Duodenal mucosa (tissue), 2 donors: ENCODE results near the gene ADCY6.

ENCODE experiments used
- H3K27ac ChIP-seq: one replicate; pipeline ENCODE4 v1.7.0; 2013; ENCODE audit warnings: low read depth, low read length
- H3K27me3 ChIP-seq, 2 donors: one replicate each; pipeline ENCODE4 v1.7.0; 2013; ENCODE audit warnings: low read length in 2 of 2, control low read depth in 1 of 2; ENCODE audit not compliant: insufficient read depth in 2 of 2, control insufficient read depth in 1 of 2
- H3K36me3 ChIP-seq, 2 donors: one replicate each; pipeline ENCODE4 v1.7.0; 2013; ENCODE audit warnings: low read length in 2 of 2, control low read depth in 1 of 2; ENCODE audit not compliant: insufficient read depth in 2 of 2, control insufficient read depth in 1 of 2
- H3K4me1 ChIP-seq, 2 donors: one replicate each; pipeline ENCODE4 v1.7.0; 2013; ENCODE audit warnings: low read length in 2 of 2, control low read depth in 1 of 2; ENCODE audit not compliant: insufficient read depth in 2 of 2, control insufficient read depth in 1 of 2
- H3K4me3 ChIP-seq, 2 donors: one replicate each; pipeline ENCODE4 v1.7.0; 2013; ENCODE audit warnings: low read length in 2 of 2, low read depth in 1 of 2
- H3K9ac ChIP-seq, 2 donors: one replicate each; pipeline ENCODE4 v1.7.0; 2013; ENCODE audit warnings: low read length in 2 of 2, low read depth in 1 of 2
- H3K9me3 ChIP-seq, 2 donors: one replicate each; pipeline ENCODE4 v1.7.0; 2013; ENCODE audit warnings: low read length in 2 of 2, control low read depth in 1 of 2; ENCODE audit not compliant: control insufficient read depth in 1 of 2

The ADCY6 gene

GRCh38 chr12:48788854-48789775 is at the start of gene ADCY6:
ADCY6 (minus strand) TSS chr12:48789089; CDS start chr12:48783434, 5,655 bp downstream.
- peak within 1 kb of the TSS; percentile 84 for H3K27ac ChIP-seq
- peaks cover 18 to 24% of the 10 kb centered on the region in 2 donors for H3K4me1 ChIP-seq
- no peaks in the 10 kb centered on the region for H3K27me3 ChIP-seq
- no peaks in the 10 kb centered on the region for H3K9me3 ChIP-seq
- no peaks in the 10 kb centered on the region for H3K36me3 ChIP-seq
- peak within 1 kb of the TSS; percentile 68 to 79 for H3K9ac ChIP-seq
- H3K4me3 ChIP-seq: peak within 1 kb of the TSS; percentile 81 to 84

- no peak overlapping the region for H3K4me3 ChIP-seq
- no peaks in the 10 kb centered on the region for H3K4me1 ChIP-seq
- H3K9me3 ChIP-seq: no peaks in the 10 kb centered on the region
- H3K36me3 ChIP-seq: peaks cover 48 to 68% of the 10 kb centered on the region in 2 donors
- H3K27ac ChIP-seq: no peak overlapping the region
- no peak overlapping the region for H3K9ac ChIP-seq
- no peaks in the 10 kb centered on the region for H3K27me3 ChIP-seq
Measured at GRCh38 chr12:48838048-48838447, 49.2 kb upstream of the ADCY6 start.

GRCh38 chr12:48832321-48833060 is 43.6 kb upstream of the ADCY6 start:
- Histone ChIP-seq H3K9ac (no peak overlapping the region), H3K4me1 (no peaks in the 10 kb centered on the region), H3K9me3 (no peaks in the 10 kb centered on the region), H3K36me3 (peaks cover 76 to 87% of the 10 kb centered on the region in 2 donors), H3K4me3 (no peak overlapping the region), H3K27ac (no peak overlapping the region), H3K27me3 (no peaks in the 10 kb centered on the region)

- Histone ChIP-seq H3K4me3 (no peak overlapping the region), H3K9me3 (no peaks in the 10 kb centered on the region), H3K27ac (no peak overlapping the region), H3K9ac (no peak overlapping the region), H3K36me3 (peaks cover 71 to 87% of the 10 kb centered on the region in 2 donors), H3K27me3 (no peaks in the 10 kb centered on the region), H3K4me1 (no peaks in the 10 kb centered on the region)
Measured at GRCh38 chr12:48831257-48831656, 42.4 kb upstream of the ADCY6 start.

GRCh38 chr12:48828841-48829575 is 40.1 kb upstream of the ADCY6 start:
- Histone ChIP-seq H3K4me3 (no peak overlapping the region), H3K36me3 (peaks cover 64 to 89% of the 10 kb centered on the region in 2 donors), H3K27me3 (no peaks in the 10 kb centered on the region), H3K27ac (no peak overlapping the region), H3K9me3 (no peaks in the 10 kb centered on the region), H3K4me1 (no peaks in the 10 kb centered on the region), H3K9ac (no peak overlapping the region)

GRCh38 chr12:48828293-48828692 is 39.4 kb upstream of the ADCY6 start:
- no peaks in the 10 kb centered on the region for H3K4me1 ChIP-seq
- no peaks in the 10 kb centered on the region for H3K9me3 ChIP-seq
- no peak overlapping the region for H3K4me3 ChIP-seq
- H3K36me3 ChIP-seq: peaks cover 58 to 84% of the 10 kb centered on the region in 2 donors
- no peak overlapping the region for H3K27ac ChIP-seq
- H3K27me3 ChIP-seq: no peaks in the 10 kb centered on the region
- no peak overlapping the region for H3K9ac ChIP-seq

- Histone ChIP-seq H3K4me1 (peaks cover 2 to 5% of the 10 kb centered on the region in 2 donors), H3K9me3 (no peaks in the 10 kb centered on the region), H3K36me3 (peaks cover 51 to 79% of the 10 kb centered on the region in 2 donors), H3K9ac (no peak overlapping the region), H3K4me3 (no peak overlapping the region), H3K27ac (no peak overlapping the region), H3K27me3 (no peaks in the 10 kb centered on the region)
Measured at GRCh38 chr12:48827513-48828096, 38.7 kb upstream of the ADCY6 start.

- no peak overlapping the region for H3K27ac ChIP-seq
- no peak overlapping the region for H3K9ac ChIP-seq
- H3K27me3 ChIP-seq: no peaks in the 10 kb centered on the region
- no peak overlapping the region for H3K4me3 ChIP-seq
- peaks cover 45 to 73% of the 10 kb centered on the region in 2 donors for H3K36me3 ChIP-seq
- H3K9me3 ChIP-seq: no peaks in the 10 kb centered on the region
- peaks cover 8 to 9% of the 10 kb centered on the region in 2 donors for H3K4me1 ChIP-seq
Measured at GRCh38 chr12:48827026-48827425, 38.1 kb upstream of the ADCY6 start.

GRCh38 chr12:48826209-48826855 is 37.4 kb upstream of the ADCY6 start:
- Histone ChIP-seq H3K4me1 (peaks cover 9 to 11% of the 10 kb centered on the region in 2 donors), H3K9ac (no peak overlapping the region), H3K27ac (no peak overlapping the region), H3K9me3 (no peaks in the 10 kb centered on the region), H3K4me3 (no peak overlapping the region), H3K36me3 (peaks cover 38 to 66% of the 10 kb centered on the region in 2 donors), H3K27me3 (no peaks in the 10 kb centered on the region)
